ENCODE measurements around the gene ARPC1A.
"Not testable (repeated sequence)": the region's sequence is repeated elsewhere in the genome, so short reads cannot be mapped to it uniquely, and the experiment has no call there.

Gene ARPC1A

DNA sequence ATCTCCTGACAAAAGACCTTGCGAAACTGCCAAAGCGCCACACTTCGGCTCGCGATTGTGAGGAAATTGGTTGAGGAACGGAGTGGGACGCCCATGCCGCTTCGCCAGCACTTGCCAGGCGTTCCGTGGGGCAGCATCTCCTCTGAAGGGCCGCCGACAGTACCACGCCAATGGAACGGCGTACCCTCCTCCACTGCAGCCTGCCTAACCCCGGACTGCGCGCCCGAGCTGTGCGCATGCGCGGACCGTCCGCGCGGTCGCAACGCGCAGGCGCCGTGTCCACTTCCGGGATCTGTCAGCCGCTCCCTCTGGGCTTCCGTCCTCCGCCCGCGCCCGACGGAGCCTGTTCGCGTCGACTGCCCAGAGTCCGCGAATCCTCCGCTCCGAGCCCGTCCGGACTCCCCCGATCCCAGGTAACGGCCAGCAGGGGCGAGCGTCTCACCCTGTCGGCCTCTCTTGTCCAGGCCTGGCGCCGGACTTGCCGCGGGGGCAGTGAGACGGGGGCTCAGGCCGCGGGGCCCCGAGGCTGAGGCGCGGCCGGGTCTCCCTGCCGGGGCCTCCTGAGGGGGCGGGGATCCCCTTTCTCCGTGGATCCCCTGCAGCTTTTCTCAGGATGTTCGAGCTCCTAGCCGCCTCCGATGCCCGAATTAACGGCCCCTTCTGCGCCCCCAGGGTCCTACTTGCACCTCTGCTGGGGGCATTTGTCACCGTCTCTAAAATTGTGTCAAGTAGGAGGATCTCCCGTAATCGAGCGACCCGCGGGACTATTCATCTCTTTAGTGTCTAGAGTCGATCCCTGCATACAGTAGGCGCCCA lies at the start of gene ARPC1A:
Gene ARPC1A, plus strand, starts transcription at position 307 of the 816 bp plus-strand sequence. CDS start 7,456 bp downstream, outside the sequence.
- DNase-seq: peak; percentile 91

GRCh38 chr7:99278180-99278579 lies 47.5 kb upstream of the ARPC1A start:
- no peak for DNase-seq

DNA sequence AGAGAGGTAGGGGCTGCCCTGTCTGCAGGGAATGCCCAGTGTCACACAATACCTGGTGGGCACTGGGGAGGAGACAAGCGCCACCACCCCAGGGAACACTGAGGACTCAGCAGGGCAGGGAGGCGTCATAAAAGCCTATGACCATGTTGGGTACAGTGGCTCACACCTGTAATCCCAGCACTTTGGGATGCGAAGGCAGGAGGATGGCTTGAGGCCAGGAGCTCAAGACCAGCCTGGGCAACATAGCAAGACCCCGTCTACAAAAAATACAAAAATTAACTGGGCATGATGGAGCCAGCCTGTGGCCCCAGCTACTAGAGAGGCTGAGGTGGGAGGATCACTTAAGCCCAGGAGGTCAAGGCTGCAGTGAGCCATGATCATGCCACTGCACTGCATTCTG lies 41.5 kb upstream of the ARPC1A start:
- DNase-seq: not testable (repeated sequence)

GRCh38 chr7:99287779-99288534 lies 37.7 kb upstream of the ARPC1A start:
- no peak for DNase-seq

DNA sequence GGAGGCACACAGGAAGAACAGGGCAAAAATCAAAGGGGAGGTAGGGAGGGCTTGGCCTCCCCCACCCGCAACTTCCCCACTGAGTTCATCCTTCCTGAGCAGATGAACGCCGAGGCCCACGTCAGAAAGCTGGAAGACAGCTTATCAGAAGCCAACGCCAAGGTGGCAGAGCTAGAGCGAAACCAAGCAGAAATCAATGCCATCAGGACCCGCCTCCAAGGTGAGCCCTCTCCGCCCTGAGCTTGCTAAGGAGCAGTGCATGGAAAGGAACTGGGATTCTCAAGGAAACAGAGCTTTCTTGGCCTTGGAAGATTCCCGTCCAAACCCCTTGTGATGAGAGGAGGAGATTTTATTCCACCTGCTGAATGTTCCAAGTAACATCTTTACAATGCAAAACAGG lies 36.5 kb upstream of the ARPC1A start:
- no peak for DNase-seq

- not testable (repeated sequence) for DNase-seq
These were observed 35.5 kb upstream of the ARPC1A start for GRCh38 chr7:99290148-99290547.

- DNase-seq: peak; percentile 25
These were observed 34.6 kb upstream of the ARPC1A start for GRCh38 chr7:99290980-99291607.

DNA sequence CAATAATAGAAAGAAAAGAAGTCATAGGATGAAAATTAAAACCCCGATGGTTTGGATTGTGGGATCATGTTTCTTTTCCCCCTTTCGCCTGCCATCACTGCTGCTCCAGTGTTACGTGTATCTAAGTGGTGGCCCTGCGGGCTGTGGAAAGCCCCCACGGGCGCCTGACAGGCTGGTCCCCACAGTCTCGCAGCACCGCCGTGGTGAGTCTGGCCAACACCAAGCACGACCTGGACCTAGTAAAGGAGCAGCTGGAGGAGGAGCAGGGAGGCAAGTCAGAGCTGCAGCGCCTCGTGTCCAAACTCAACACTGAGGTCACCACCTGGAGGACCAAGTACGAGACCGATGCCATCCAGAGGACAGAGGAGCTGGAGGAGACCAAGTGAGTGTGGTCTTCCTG lies 33.6 kb upstream of the ARPC1A start:
- DNase-seq: no peak

- DNase-seq: no peak
These were observed 32.5 kb upstream of the ARPC1A start for GRCh38 chr7:99293167-99293566.

DNA sequence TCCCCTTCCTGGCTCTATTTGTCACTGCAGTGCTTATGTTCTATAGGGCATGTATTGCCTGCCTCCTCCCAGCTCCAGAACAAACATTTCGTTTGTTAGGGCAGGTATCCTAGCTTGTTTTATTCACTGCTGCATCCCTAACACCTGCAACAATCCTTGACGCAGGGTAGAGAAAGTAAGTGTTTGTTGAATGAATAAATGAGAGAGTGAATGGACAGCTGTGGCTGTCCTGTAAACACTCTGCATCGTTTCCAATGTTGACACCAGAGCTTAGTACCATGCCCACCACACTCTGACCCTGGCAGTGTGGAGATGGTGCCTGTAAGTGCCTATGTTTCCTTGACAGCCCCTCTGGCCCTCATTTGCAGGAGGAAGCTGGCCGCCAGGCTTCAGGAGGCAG lies 32.0 kb upstream of the ARPC1A start:
- no peak for DNase-seq

DNA sequence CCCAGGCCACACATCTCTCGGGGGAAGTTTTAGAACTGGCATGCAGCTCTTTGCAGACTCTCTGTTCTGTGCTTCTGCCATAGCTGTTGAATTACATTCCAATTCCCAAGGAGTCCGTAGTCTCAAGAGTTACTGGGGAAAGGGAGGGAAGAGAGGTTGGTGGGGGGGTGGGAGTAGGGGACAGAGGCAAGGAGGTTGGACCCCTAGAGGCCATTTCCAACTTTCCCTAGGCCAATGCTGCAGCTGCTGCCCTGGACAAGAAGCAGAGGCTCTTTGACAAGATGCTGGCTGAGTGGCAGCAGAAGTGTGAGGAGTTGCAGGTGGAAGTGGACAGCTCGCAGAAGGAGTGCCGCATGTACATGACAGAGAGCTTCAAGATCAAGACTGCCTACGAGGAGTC lies 29.2 kb upstream of the ARPC1A start:
- no peak for DNase-seq

DNA sequence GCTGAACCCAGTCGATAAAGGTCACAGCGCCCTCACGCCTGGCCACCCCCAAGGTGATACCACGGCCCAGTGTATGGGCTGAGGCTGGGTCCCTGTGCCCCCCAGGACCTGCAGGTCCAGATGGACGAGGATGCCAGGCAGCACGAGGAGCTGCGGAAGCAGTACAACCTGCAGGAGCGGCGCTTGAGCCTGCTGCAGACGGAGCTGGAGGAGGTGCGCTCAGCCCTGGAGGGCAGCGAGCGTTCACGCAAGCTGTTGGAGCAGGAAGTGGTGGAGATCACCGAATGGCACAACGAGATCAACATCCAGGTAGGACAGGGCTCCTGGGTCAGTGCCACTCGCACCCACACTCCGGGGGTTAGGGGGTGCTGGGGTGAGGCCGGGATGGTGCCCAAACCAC lies 24.2 kb upstream of the ARPC1A start:
- no peak for DNase-seq

DNA sequence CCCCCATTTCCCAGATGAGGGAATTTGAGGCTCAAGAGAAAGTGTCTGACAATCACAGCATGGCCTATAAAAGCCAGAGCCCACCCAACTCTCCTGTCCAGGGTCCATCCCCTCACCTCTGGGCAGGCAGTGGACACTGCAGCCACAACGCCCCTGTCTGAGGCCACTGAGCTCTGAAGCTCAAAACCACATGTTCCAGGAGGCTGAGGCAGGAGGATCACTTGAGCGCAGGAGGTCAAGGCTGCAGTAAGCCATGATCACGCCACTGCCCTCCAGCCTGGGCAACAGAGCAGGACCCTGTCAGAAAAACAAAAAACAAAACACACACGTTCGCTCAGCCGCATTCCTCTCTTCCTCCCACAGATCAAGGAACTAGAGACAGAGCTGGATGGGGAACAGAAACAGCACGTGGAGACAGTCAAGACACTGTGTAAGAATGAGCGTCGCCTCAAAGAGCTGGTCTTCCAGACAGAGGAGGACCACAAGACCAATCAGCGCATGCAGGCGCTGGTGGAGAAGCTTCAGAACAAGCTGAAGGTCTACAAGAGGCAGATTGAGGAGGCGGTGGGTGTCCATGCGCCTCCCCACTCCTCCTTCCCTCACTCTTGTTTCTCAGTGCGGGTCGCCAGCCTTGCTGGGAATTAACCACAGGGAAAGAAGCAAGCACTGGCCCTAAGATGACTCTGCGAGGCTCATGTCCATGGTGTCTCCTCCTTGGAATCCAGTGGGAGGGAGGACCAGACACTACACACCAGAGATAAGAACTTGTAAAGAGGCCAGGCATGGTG lies 20.0 kb upstream of the ARPC1A start:
- DNase-seq: no peak

DNA sequence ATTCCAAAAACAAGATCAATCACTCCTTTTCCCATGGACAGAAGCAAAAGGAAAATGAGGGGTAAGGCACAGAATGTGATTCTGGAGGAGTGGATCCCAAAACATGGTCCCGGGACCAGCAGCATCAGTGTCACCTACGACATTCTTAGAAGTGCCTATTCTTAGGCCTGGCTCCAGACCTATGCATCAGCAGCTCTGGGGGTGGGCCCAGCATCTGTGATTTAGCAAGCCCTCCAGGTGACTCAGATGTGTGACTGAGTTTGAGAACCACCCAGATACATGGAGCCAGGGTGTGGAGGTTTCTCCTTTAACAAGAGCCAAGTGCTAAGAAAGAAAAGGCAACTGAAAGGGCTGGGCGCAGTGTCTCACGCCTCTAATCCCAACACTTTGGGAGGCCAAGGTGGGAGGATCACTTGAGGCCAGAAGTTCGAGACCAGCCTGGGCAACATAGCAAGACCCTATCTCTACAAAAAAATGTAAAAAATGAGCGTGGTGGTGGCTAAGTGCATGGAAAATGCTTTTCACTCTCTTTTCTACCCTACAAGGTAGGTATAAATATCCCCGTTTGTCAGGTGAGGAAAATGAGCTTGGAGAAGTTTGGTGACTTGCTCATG lies 17.1 kb upstream of the ARPC1A start:
- DNase-seq: no peak

- DNase-seq: no peak
These were observed 16.6 kb upstream of the ARPC1A start for GRCh38 chr7:99309111-99309510.

DNA sequence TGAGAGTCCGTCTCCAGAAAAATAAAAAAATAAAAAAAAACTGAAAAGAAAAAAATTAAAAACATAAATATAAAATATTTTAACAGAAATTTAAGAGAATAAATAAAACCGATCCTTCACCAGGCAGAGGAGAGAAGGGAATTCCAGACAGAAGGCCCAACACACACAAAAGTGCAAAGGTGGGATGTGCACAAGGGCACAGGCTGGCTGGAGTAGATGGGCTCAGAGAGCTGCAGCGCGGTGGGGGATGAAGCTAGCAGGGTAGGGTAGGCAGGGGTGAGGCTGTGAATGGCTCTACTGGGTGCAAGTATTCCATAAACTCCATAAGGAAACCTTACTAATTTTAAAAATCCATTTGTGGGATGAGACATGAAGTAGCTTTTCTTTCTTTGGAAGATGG lies 15.7 kb upstream of the ARPC1A start:
- no peak for DNase-seq

DNA sequence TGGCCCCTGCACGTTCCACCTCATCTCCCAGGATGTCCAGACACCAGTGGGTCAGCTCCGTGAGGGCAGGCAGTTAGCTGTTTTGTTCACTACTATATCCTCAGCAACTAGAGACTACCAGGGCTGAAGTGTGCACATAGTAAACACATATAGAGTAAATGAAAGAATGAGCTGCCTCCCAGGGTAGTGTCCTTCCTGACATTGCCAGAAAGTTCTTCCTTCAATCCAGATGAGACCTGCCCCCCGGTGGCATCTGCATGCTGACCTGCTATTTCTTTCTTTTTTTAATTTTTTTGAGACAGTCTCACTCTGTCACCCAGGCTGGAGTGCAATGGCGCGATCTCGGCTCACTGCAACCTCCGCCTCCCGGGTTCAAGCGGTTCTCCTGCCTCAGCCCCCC lies 14.0 kb upstream of the ARPC1A start:
- no peak for DNase-seq

GRCh38 chr7:99312316-99313203 lies 13.1 kb upstream of the ARPC1A start:
- DNase-seq: peak; percentile 48

GRCh38 chr7:99313204-99313573 lies 12.5 kb upstream of the ARPC1A start:
- no peak for DNase-seq

- DNase-seq: no peak
These were observed 11.2 kb upstream of the ARPC1A start for GRCh38 chr7:99314504-99314903.

DNA sequence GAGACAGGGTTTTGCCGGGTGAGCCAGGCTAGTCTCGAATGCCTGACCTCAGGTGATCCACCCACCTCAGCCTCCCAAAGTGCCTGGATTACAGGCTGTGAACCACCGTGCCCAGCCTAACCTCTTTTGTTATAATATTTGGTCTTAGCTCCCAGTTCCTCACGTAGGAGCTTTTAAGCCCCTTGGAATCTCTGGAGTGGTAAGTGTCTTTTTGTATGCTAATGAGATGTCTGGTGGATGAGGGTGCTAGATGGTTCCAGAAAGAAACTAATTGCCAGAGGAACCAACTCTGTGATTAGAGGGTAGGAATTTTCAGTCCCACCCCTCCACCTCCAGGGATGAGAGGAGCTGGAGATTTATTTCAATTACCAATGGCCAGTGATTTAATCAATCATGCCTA lies 5.3 kb upstream of the ARPC1A start:
- no peak for DNase-seq

DNA sequence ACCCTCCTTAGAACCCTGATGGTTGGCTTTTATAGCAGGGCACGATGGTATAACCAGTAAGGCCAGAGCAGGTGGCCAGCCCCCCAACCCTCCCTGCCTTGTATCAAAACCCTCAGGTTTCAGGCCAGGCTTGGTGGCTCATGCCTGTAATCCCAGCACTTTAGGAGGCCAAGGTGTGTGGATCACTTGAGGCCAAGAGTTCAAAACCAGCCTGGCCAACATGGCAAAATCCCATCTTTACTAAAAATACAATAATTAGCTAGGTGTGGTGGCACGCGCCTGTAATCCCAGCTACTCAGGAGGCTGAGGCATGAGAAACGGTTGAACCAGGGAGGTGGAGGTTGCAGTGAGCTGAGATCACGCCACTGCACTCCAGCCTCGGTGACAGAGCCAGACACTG lies 3.0 kb upstream of the ARPC1A start:
- DNase-seq: not testable (repeated sequence)

Measured in NCI-H774 (cell line).